Suppressor macrophage treated with lipopolysaccharide for 1 hour (primary cell): ENCODE measurements around the gene MALRD1.

Source experiments
- DNase-seq, 3 donors: peaks; one replicate each; pipeline ENCODE4 v3.0.0-alpha.2; 2020 to 2022

The MALRD1 gene

GRCh38 chr10:19580691-19581090, 532.1 kb downstream of the MALRD1 start:
- DNase-seq: no peak

- DNase-seq: no peak
Observed at GRCh38 chr10:19588608-19589007, 540.0 kb downstream of the MALRD1 start.

GRCh38 chr10:19592276-19592675, 543.7 kb downstream of the MALRD1 start:
- no peak for DNase-seq

- DNase-seq: no peak
Observed at GRCh38 chr10:19595212-19595845, 546.7 kb downstream of the MALRD1 start.

- DNase-seq: no peak
Observed at GRCh38 chr10:19605806-19606205, 557.2 kb downstream of the MALRD1 start.

- DNase-seq: no peak
Observed at GRCh38 chr10:19606968-19607367, 558.4 kb downstream of the MALRD1 start.

- no peak for DNase-seq
Observed at GRCh38 chr10:19611775-19612174, 563.2 kb downstream of the MALRD1 start.

GRCh38 chr10:19616966-19617365, 568.4 kb downstream of the MALRD1 start:
- DNase-seq: no peak

- peak; percentile 2 to 62 (median 52) for DNase-seq
Observed at GRCh38 chr10:19620811-19621210, 572.2 kb downstream of the MALRD1 start.

- peak; percentile 43 to 58 (median 53) for DNase-seq
Observed at GRCh38 chr10:19623321-19623720, 574.7 kb downstream of the MALRD1 start.

- DNase-seq: no peak
Observed at GRCh38 chr10:19626156-19626555, 577.6 kb downstream of the MALRD1 start.

- no peak for DNase-seq
Observed at GRCh38 chr10:19628767-19629560, 580.4 kb downstream of the MALRD1 start.

- peak; percentile 60 to 72 (median 67) for DNase-seq
Observed at GRCh38 chr10:19629567-19629966, 581.0 kb downstream of the MALRD1 start.

GRCh38 chr10:19634163-19634562, 585.6 kb downstream of the MALRD1 start:
- no peak for DNase-seq

- peak; percentile 80 to 92 (median 89) for DNase-seq
Observed at GRCh38 chr10:19638182-19638895, 589.7 kb downstream of the MALRD1 start.

GRCh38 chr10:19638896-19639233, 590.3 kb downstream of the MALRD1 start:
- DNase-seq: no peak

- no peak for DNase-seq
Observed at GRCh38 chr10:19640566-19641263, 592.1 kb downstream of the MALRD1 start.

- no peak for DNase-seq
Observed at GRCh38 chr10:19651549-19651948, 602.9 kb downstream of the MALRD1 start.

- DNase-seq: no peak
Observed at GRCh38 chr10:19652750-19653149, 604.1 kb downstream of the MALRD1 start.

- no peak for DNase-seq
Observed at GRCh38 chr10:19653931-19654330, 605.3 kb downstream of the MALRD1 start.

- peak; percentile 20 to 53 (median 34) for DNase-seq
Observed at GRCh38 chr10:19654576-19654975, 606.0 kb downstream of the MALRD1 start.

GRCh38 chr10:19656420-19657042, 607.9 kb downstream of the MALRD1 start:
- no peak for DNase-seq

GRCh38 chr10:19658131-19658530, 609.5 kb downstream of the MALRD1 start:
- no peak for DNase-seq
